Breast epithelium (tissue), 4 donors: ENCODE measurements around the gene ROBO2. TPM values are rescaled to one million over a fixed set of nuclear protein-coding genes. Genes with fewer than 3 reads are reported as not detected.

Source experiments
- DNase-seq, 2 donors: peaks; one replicate each; pipeline ENCODE4 v3.0.0-alpha.2; 2019; ENCODE audit warnings: low spot score in 2 of 2
- H3K27ac ChIP-seq, 2 donors: fragments of 200-600 bp; sonication (generic) in 1 of 2; one replicate each; pipeline ENCODE4 v1.5.1; 2016 to 2019; ENCODE audit warnings: mild to moderate bottlenecking in 1 of 2
- H3K27me3 ChIP-seq, 2 donors: fragments of 200-600 bp; sonication (generic) in 1 of 2; one replicate each; pipeline versions ENCODE4 v1.5.1 to v1.6.0; 2017 to 2019; ENCODE audit warnings: control low read depth in 1 of 2, mild to moderate bottlenecking in 1 of 2
- H3K36me3 ChIP-seq: fragments of 200-600 bp; one replicate; pipeline ENCODE4 v1.5.1; 2019
- H3K4me1 ChIP-seq, 2 donors: fragments of 200-600 bp; sonication (generic); one replicate each; pipeline ENCODE4 v1.5.1; 2016 to 2019; ENCODE audit warnings: control low read depth in 1 of 2
- H3K4me3 ChIP-seq, 3 donors: fragments of 200-600 bp; sonication (generic); 1 replicate in 2 of 3; 2 replicates in 1 of 3; pipeline ENCODE4 v1.5.1; 2016 to 2019; ENCODE audit warnings: mild to moderate bottlenecking in 3 of 3, moderate library complexity in 2 of 3
- H3K9me3 ChIP-seq, 2 donors: fragments of 200-600 bp; sonication (generic) in 1 of 2; one replicate each; pipeline ENCODE4 v1.5.1; 2016 to 2019; ENCODE audit warnings: control low read depth in 1 of 2
- POLR2A ChIP-seq: fragments of 450-650 bp; IDR thresholded peaks from one replicate; pipeline ENCODE4 v1.6.1; 2016; ENCODE audit warnings: antibody characterized with exemption, mild to moderate bottlenecking, moderate library complexity
- POLR2AphosphoS5 ChIP-seq, 3 donors: sonication (generic); formaldehyde crosslinking; IDR thresholded peaks; one replicate each; pipeline ENCODE4 v1.6.1; 2017; ENCODE audit warnings: antibody characterized with exemption in 3 of 3
- intact Hi-C: fragments of 100-400 bp; cut with DNase I; formaldehyde crosslinking; loops from one replicate; pipeline ENCODE4 v1.15.1; 2023; ENCODE audit warnings: low total_unique reads
- total RNA-seq, 3 donors: library from RNA; depleted of rRNA; stranded (reverse); fragments of >200 nt; gene quantifications; one replicate each; pipeline ENCODE4 v1.1.0, GENCODE V29; 2016
- TF ChIP-seq, protein P1 (sequence below), 3 donors: fragments of 450-650 bp; IDR thresholded peaks; one replicate each; pipeline ENCODE4 v1.5.1; 2016 to 2017; ENCODE audit warnings: antibody characterized with exemption in 3 of 3, mild to moderate bottlenecking in 3 of 3, moderate library complexity in 3 of 3

The ROBO2 gene
- total RNA-seq, 3 donors from 2014 or later: 0.98 to 1.4 (median 1.3) TPM

DNA sequence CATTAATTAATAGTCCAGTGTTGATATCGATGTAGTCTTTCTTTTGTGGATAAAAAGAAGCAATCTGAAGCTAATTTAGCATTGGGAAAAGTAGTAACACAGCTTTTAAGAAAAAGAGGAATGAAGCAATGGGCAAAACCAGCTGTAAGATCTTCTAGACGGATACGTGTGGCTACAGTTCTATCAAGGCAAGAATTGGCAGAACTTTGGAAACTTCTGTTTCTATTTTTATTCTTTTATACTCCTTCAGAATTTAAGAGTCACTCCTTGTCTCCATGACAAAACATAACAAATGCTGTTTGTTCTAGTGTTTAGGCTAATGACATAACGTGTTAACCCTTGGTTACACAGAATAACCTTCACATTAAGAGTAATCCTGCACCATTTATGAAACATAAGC, 289.2 kb downstream of the ROBO2 start:
- no peak overlapping the region for H3K4me3 ChIP-seq
- H3K4me1 ChIP-seq: no peaks in the 10 kb centered on the region
- TF ChIP-seq, protein P1, sequence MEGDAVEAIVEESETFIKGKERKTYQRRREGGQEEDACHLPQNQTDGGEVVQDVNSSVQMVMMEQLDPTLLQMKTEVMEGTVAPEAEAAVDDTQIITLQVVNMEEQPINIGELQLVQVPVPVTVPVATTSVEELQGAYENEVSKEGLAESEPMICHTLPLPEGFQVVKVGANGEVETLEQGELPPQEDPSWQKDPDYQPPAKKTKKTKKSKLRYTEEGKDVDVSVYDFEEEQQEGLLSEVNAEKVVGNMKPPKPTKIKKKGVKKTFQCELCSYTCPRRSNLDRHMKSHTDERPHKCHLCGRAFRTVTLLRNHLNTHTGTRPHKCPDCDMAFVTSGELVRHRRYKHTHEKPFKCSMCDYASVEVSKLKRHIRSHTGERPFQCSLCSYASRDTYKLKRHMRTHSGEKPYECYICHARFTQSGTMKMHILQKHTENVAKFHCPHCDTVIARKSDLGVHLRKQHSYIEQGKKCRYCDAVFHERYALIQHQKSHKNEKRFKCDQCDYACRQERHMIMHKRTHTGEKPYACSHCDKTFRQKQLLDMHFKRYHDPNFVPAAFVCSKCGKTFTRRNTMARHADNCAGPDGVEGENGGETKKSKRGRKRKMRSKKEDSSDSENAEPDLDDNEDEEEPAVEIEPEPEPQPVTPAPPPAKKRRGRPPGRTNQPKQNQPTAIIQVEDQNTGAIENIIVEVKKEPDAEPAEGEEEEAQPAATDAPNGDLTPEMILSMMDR (IDR thresholded peaks at IDR 0.05): no peak
- DNase-seq: no peak
- intact Hi-C loops: no loop called here
- no peaks in the 10 kb centered on the region for H3K9me3 ChIP-seq
- no peak overlapping the region for H3K27ac ChIP-seq
- H3K36me3 ChIP-seq: no peaks in the 10 kb centered on the region
- H3K27me3 ChIP-seq: no peaks in the 10 kb centered on the region

DNA sequence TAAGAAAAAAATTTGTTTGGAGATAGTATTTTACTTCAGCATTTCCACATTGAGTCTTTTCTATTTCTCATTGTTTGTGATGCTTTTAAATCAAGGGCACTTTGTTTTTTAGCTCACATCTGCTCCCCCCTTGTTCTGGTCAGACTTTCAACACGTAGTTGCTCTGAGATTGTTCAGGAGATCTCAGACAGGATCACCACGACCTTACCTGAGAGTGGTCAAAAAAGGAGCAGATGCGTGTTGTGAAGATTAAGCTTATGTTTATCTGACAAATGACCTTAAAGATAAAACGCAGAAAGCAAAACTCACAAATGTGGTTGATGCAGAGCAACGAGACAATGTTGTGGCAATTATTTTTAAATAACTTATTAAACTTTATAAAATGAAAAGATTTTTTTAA, 298.3 kb downstream of the ROBO2 start:
- H3K36me3 ChIP-seq: no peaks in the 10 kb centered on the region

DNA sequence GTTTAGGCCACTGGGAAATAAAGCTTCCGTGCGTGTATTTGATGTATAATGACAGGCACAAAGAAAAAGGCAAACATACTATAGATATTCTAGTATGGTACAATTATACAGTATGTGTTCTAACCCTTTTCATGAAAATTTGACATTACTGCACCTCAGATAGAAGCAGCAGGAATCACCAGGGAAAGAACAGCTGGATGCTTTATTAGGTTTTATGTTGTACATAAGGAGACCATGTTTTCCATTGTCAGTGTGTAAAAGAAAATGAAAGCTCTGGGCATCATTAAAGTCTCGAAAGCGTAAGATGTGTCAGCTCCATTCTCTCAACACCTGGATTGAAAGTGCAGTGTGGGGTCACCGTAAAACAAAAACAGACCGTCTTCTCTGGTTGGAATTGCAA, 302.1 kb downstream of the ROBO2 start:
- no peaks in the 10 kb centered on the region for H3K4me1 ChIP-seq
- H3K27ac ChIP-seq: no peak overlapping the region
- intact Hi-C loops: no loop called here
- TF ChIP-seq POLR2A: no peak
- TF ChIP-seq POLR2AphosphoS5 (IDR thresholded peaks at IDR 0.05): no peak
- TF ChIP-seq, protein P1 (IDR thresholded peaks at IDR 0.05): no peak
- H3K9me3 ChIP-seq: no peaks in the 10 kb centered on the region
- no peak for DNase-seq
- H3K27me3 ChIP-seq: no peaks in the 10 kb centered on the region
- no peaks in the 10 kb centered on the region for H3K36me3 ChIP-seq
- H3K4me3 ChIP-seq: no peak overlapping the region

More for the DNA sequence above, 298.3 kb downstream of the ROBO2 start:
- no peaks in the 10 kb centered on the region for H3K4me1 ChIP-seq
- no peaks in the 10 kb centered on the region for H3K9me3 ChIP-seq
- no peaks in the 10 kb centered on the region for H3K27me3 ChIP-seq
- H3K4me3 ChIP-seq: no peak overlapping the region
- intact Hi-C loops: no loop called here
- DNase-seq: no peak
- TF ChIP-seq POLR2A (no peak), POLR2AphosphoS5 (IDR thresholded peaks at IDR 0.05) (no peak)
- TF ChIP-seq, protein P1 (IDR thresholded peaks at IDR 0.05): no peak
- no peak overlapping the region for H3K27ac ChIP-seq

DNA sequence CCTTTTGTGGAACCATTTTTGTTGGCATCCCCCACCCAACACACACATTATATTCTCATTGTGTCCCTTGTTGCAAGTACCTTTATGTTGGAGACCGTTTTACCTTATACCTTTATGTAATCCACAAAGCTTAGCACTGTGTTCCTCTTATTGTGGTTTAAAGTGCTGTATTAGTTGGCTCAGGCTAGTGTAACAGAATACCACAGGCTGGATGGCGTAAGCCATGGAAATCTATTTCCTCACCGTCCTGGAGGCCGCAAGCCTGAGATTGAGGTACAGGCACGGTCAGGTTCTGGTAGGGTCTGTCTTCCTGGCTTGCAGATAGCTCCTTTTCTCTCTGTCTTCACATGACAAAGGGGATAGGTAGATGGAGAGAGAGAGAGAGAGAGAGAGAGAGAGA, 302.8 kb downstream of the ROBO2 start:
- Histone ChIP-seq H3K27me3 (no peaks in the 10 kb centered on the region), H3K9me3 (no peaks in the 10 kb centered on the region), H3K27ac (no peak overlapping the region), H3K36me3 (no peaks in the 10 kb centered on the region), H3K4me1 (no peaks in the 10 kb centered on the region), H3K4me3 (no peak overlapping the region)
- intact Hi-C loops: no loop called here
- TF ChIP-seq, protein P1 (IDR thresholded peaks at IDR 0.05): no peak
- TF ChIP-seq POLR2A (no peak), POLR2AphosphoS5 (IDR thresholded peaks at IDR 0.05) (no peak)
- DNase-seq: no peak

DNA sequence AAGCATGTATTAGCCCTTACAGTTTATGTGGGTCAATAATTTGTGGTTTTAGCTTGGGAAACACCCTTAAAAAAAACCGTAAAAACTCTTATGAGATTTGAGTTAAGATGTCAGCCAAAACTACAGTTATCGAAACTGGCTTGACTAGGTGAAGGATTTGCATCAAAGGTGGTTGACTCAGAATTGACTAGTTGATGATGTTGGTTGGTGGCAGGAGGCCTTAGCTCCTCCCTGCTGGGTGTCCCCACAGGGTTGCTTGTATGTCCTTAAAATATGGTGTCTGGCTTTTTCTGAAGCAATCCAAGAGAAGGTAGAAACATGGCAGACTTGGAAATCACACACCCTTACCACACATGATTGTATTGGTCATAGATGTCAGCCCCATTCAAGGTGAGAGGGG, 305.1 kb downstream of the ROBO2 start:
- Histone ChIP-seq H3K36me3 (no peaks in the 10 kb centered on the region), H3K9me3 (no peaks in the 10 kb centered on the region), H3K4me1 (no peaks in the 10 kb centered on the region), H3K27me3 (no peaks in the 10 kb centered on the region), H3K4me3 (no peak overlapping the region), H3K27ac (no peak overlapping the region)
- DNase-seq: no peak
- TF ChIP-seq POLR2A: no peak
- TF ChIP-seq, protein P1 (IDR thresholded peaks at IDR 0.05): no peak
- TF ChIP-seq POLR2AphosphoS5 (IDR thresholded peaks at IDR 0.05): no peak
- intact Hi-C loops: no loop called here
